ENCODE results near the gene SHPK.
"Not testable (repeated sequence)": the region's sequence is repeated elsewhere in the genome, so short reads cannot be mapped to it uniquely, and the experiment has no call there.

The SHPK gene

DNA sequence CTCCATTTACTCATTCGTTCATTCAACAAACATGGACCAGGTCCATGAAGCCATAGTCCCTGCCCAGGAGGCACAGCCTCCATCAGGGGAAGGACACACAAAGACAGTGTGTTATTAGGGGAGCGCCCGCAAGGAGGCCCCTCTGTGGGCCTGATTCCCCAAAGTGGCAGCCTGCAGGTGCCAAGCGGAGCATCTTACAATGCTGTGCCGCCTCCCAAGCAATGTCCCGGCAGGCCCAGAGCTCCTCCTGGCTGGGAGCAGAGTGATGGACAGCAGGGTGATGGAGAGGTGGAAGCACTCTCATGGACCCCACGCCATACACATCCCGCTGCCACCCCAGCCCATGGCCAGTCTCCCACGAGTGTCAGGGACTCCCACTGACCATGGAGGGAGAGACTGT lies 52.6 kb downstream of the SHPK start:
- Histone ChIP-seq H3K9me3 (no peaks in the 10 kb centered on the region), H3K36me3 (no peaks in the 10 kb centered on the region), H3K4me3 (ENCODE audit: low read depth, low read length) (no peak overlapping the region), H3K4me1 (no peaks in the 10 kb centered on the region), H3K27me3 (no peaks in the 10 kb centered on the region)
- no peak for DNase-seq
- TF ChIP-seq, protein P1, sequence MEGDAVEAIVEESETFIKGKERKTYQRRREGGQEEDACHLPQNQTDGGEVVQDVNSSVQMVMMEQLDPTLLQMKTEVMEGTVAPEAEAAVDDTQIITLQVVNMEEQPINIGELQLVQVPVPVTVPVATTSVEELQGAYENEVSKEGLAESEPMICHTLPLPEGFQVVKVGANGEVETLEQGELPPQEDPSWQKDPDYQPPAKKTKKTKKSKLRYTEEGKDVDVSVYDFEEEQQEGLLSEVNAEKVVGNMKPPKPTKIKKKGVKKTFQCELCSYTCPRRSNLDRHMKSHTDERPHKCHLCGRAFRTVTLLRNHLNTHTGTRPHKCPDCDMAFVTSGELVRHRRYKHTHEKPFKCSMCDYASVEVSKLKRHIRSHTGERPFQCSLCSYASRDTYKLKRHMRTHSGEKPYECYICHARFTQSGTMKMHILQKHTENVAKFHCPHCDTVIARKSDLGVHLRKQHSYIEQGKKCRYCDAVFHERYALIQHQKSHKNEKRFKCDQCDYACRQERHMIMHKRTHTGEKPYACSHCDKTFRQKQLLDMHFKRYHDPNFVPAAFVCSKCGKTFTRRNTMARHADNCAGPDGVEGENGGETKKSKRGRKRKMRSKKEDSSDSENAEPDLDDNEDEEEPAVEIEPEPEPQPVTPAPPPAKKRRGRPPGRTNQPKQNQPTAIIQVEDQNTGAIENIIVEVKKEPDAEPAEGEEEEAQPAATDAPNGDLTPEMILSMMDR (IDR thresholded peaks at IDR 0.05; ENCODE audit: low read depth, low read length) = no peak

DNA sequence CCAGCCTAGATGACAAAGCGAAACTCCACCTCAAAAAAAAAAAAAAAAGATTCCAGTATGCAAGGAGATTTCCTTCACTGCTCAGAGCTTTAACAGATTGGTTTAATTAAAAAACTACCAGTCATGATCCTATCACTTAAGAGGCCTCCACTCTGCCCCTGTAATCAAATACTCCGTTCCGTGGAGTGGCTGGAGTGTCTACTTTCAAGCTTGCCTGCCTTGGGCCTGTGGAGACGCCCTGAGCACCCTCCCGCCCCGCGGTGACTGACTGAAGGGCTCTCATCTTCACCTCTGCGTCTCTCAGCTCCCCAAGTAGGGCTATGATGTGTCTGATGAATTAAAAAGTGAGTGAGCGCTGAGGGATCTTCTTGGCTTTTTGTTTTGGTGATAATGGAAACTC lies 53.1 kb downstream of the SHPK start:
- TF ChIP-seq, protein P1 (IDR thresholded peaks at IDR 0.05; ENCODE audit: low read depth, low read length) = no peak
- no peak for DNase-seq

DNA sequence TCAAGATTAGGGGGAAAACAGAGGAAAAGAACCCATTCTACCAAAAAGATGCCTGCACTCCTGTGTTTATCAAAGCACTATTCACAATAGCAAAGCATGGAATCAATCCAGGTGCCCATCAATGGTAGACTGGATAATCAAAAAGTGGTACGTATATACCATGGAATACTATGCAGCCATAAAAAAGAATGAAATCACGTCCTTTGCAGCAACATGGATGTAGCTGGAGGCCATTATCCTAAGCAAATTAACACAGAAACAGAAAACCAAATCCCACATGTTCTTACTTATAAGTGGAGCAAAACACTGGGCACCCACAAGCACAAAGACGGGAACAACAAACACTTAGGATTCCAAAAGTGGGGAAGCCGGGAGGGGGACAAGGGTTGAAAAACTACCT lies 57.4 kb downstream of the SHPK start:
- not testable (repeated sequence) for H3K4me1 ChIP-seq; H3K36me3 ChIP-seq; H3K9me3 ChIP-seq; H3K4me3 ChIP-seq (ENCODE audit: low read depth, low read length); DNase-seq; H3K27me3 ChIP-seq

More for the DNA sequence above, 53.1 kb downstream of the SHPK start:
- Histone ChIP-seq H3K9me3 (no peaks in the 10 kb centered on the region), H3K4me3 (ENCODE audit: low read depth, low read length) (no peak overlapping the region), H3K4me1 (no peaks in the 10 kb centered on the region), H3K27me3 (no peaks in the 10 kb centered on the region), H3K36me3 (no peaks in the 10 kb centered on the region)

DNA sequence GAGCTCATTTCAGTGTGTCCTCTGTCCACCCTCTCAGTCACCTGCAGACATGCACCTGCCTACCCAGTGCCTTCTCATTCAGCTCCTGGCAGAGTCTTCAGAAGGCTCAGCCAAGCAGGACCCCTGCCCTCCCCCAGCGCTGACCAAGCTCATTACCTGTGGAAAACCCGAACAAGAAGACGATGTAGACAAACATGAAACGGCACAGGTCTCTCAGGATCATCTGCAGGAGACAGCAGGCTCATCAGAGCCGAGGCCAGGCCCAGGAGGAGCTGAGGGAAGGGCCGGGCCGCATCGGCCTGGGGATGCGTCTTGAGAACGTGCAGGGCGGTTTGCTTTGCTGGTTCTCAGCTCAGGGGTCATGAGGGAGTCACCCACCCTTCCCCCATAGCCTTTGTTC lies 59.1 kb downstream of the SHPK start:
- H3K36me3 ChIP-seq = no peaks in the 10 kb centered on the region
- H3K9me3 ChIP-seq = no peaks in the 10 kb centered on the region
- no peaks in the 10 kb centered on the region for H3K4me1 ChIP-seq
- TF ChIP-seq, protein P1 (IDR thresholded peaks at IDR 0.05; ENCODE audit: low read depth, low read length) = no peak
- no peak overlapping the region for H3K4me3 ChIP-seq (ENCODE audit: low read depth, low read length)
- no peaks in the 10 kb centered on the region for H3K27me3 ChIP-seq
- no peak for DNase-seq

DNA sequence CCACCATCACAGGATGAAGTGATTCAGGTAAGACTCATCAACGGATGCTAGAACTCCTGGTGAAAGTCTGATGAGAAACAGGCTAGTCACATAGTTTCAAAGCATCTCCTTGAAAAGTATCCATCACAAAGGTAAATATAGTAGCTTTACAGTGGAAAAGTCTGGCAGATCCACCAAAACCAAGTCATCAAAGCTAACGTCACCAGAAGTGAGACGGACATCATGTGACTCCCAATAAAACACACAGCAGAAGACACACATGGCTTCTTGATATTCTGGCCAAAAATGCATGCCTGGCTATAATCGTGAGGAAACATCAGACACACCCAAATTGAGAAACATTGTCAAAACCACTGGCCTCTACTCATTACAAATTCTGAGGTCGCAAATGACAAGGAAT lies 60.5 kb downstream of the SHPK start:
- Histone ChIP-seq H3K4me3 (ENCODE audit: low read depth, low read length) (no peak overlapping the region), H3K9me3 (no peaks in the 10 kb centered on the region), H3K27me3 (no peaks in the 10 kb centered on the region), H3K4me1 (no peaks in the 10 kb centered on the region), H3K36me3 (no peaks in the 10 kb centered on the region)
- DNase-seq = no peak
- TF ChIP-seq, protein P1 (IDR thresholded peaks at IDR 0.05; ENCODE audit: low read depth, low read length) = no peak

DNA sequence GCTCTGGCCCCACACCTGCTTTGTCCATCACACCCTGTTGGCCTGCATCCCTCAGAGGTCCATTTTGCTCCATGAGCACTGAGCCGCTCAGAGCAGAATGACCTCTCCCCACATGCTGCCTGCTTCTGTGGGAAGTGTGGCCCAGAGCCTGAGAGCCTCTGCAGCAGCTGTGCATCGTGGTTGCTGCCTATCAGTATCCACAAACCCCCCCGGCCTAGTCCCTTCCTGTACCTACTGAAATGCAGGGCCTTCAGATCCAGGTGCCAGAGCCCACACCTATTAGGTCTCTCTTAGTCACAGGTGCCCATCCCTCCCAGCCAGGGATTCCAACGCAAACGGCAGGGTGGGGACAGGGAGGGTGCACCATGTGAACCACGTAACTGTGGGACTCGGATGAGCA lies 61.8 kb downstream of the SHPK start:
- DNase-seq = no peak
- TF ChIP-seq, protein P1 (IDR thresholded peaks at IDR 0.05; ENCODE audit: low read depth, low read length) = no peak
- Histone ChIP-seq H3K9me3 (no peaks in the 10 kb centered on the region), H3K27me3 (no peaks in the 10 kb centered on the region), H3K4me3 (ENCODE audit: low read depth, low read length) (no peak overlapping the region), H3K4me1 (no peaks in the 10 kb centered on the region), H3K36me3 (no peaks in the 10 kb centered on the region)

Measured in BE2C (cell line).